HG03103 (cell line): ENCODE data around the gene TMEM51.

Experiments used
- ATAC-seq: cut with Tn5 transposase; IDR thresholded peaks from one replicate; pipeline ENCODE4 v1.9.1; 2021; ENCODE audit warnings: low read depth; ENCODE audit not compliant: unreplicated experiment

TMEM51 gene

DNA sequence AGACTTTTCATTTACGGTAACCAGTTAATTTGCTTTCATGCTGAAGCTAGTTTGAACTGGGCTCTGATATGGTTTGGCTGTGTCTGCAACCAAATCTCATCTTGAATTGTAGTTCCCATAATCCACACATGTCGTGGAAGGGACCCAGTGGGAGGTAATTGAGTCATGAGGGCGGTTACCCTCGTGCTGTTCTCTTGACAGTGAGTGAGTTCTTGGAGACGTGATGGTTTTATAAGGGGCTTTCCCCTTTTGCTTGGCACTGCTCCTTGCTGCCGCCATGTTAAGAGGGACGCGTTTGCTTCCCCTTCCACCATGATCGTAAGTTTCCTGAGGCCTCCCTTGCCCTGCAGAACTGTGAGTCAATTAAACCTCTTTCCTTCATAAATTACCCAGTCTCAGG, 83.2 kb downstream of the TMEM51 start:
- no peak for ATAC-seq

DNA sequence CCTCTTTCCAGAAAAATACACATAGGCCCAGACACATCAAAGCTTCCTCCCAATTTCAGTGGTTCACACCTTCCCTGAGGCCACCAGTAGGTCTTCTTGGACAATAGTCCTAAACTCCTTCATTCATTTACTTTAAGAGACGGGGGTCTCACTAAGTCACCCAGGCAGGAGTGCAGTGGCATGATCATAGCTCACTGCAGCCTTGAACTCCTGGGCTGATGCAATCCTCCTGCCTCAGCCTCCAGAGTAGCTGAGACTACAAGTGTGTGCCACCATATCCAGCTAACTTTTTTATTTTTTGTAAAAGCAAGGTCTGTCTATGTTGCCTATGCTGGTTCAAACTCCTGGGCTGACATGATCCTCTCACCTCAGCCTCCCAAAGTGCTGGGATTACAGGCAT, 85.2 kb downstream of the TMEM51 start:
- ATAC-seq = no peak

DNA sequence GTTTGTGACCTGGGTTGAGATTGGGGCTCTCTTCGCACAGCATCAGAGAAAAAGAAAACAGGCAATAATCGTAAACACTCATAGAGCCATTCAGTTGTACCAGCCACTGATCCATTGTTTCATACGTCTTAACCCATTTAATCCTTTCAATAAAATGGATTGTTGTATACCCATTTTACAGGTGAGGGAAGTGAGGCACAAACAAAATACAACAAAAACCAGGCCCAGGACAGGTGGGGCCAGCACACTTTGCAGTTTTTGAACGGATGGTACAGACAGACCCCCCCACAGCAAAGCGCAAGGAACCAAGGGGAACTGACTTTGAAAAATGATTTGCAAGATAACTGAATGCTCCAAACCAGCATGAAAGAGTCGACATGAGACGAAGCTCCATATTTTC, 89.2 kb downstream of the TMEM51 start:
- no peak for ATAC-seq

DNA sequence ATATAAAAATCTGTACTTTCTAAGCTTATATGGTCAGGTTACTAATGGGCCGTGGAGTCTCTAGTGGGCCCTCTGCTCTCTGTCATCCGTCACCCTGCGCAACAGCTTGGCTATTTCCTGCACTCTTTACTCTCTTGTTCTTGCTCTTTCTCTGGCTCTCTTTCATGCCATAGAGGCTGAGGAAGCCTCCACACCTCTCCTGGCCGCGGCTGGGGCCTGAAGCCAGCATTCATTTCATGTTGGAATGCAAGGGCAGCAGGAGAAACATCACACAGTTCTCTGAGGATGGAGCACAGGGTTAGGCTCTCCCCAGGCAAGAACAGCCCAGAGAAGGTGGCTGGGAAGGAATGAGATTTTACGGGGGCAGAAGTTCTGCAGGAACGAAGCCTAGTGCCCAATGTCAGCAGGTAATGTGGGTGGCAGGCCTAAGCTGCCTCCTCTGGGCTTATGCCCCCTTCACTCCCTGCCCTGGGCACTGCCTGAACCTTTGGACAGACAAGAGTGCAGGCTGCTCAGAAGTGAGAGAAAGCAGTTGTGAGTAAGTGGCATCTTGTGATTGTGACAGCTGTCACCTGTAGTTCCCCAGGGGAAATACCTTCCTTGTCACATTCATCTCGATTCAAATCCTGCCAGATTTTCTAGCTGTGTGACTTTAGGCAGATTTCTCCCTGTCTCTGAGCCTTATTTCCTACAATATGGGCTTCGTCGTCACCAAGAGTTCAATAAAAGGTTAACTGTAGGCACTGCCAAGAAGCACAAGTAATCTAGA, 89.9 kb downstream of the TMEM51 start:
- ATAC-seq = no peak

DNA sequence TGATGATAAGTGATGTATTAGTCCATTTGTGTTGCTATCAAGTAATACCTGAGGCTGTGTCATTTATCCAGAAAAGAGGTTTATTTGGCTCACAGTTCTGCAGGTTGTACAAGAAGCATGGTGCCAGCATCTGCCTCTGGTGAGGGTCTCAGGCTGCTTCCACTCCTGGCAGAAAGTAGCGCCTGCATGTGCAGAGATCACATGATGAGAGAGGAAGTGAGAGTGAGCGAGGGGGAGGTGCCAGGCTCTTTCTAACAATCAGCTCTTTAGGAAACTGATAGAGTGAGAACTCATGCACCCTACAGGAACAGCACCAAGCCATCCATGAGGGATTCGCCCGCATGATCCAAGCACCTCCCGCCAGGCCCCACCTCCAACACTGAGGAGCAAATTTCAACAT, 91.3 kb downstream of the TMEM51 start:
- no peak for ATAC-seq

DNA sequence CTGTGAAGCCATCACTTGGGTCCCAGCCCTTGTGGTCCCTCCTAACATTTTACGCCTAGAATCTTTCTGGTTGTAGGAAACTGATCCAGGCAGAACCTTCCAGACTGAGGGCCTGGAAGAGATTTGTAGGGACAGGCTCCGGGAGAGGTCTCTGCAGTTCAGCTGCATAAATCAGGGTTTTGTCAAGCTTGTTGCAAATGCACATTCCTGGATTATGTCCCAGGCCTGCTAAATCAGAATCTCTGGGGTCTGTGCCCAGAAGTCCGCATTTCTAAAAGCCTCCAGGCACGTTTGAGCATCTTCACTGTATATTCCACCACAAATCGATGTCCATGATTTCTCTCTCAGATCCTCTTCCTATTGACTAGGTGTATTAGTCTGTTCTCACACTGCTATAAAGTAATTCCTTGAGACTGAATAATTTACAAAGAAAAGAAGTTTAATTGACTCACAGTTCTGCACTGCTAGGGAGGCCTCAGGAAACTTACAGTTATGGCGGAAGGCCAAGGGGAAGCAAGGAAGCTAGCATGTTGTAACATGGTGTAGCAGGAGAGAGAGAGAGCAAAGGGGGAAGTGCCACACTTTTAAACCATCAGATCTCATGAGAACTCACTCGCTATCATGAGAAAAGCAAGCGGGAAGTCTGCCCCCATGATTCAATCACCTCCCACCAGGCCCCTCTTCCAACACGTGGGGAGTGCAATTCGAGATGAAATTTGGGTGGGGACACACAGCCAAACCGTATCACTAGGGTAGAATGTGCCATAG, 92.2 kb downstream of the TMEM51 start:
- no peak for ATAC-seq

DNA sequence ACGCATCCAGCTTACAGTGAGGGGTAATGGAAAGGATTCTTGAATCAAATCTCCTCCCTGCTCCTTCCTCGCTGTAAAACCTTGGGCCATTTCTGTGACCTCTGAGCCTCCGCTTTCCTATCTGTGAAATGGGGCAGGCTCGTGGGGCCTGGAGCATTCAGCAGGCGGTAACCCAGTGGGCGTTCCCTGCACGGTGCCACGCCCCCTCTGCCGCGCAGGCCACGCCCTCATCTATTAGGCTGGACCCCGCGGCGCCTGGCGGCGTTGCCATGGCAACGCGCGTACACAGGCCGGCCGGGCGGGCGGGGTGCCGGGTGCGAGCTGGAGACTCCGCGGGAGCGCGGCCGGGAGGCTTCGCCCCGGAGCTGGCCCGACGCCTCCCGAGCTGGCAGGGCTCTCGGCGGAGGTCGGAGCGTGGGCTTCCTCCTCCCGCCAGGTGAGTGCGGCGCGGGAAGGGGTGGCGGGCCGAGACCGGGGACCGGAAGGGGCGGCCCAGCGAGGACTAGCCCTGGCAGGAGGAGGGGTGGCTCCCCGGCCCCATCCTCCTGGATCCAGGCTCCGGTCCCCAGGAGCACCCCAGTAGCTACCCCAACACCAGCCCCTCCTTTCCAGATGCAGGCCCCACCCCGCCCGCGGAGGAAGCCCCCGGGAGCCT, 93.5 kb downstream of the TMEM51 start, which contains the start of gene FHAD1:
Gene FHAD1 (plus strand): TSS at position 264 of the 655 bp plus-strand sequence. CDS start 4,562 bp downstream, outside the sequence.
- no peak for ATAC-seq

DNA sequence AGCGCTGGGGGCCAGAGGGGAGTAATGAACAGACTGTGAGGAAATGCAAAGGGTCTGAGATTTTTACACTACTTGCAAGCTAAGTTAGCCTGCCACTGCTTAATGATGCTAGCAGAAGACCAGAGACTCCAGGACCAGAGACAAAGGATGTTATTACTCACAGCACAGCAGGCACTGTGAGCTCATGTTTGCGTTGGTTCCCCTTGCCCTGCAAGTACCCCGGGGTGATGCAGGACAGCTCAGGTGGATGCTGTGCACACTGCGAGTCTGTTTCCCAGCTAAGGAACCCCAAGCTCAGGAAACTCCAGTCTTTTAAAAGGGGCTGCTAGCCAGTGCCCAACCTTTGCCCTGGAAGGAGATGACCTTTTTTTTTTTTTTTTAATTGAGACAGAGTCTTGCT, 94.7 kb downstream of the TMEM51 start:
- no peak for ATAC-seq

DNA sequence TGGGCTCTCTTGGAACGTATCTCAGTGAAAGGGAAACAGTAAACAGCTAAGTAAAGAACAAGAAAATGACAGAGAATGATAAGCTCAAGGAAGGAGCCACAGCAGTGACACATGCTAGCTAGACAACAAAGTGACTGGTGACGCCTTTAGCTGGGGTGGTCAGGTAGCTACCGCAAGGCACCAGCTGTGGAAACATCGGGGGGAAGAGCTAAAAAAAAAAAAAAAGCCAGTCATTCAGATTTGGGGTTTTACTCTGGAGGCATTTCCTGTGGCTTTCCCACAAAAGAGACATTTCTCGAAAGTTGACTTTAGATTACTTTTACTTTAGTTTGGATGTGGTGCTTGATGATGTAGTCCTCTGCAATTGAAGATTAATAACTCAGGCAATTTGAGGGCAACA, 95.5 kb downstream of the TMEM51 start:
- no peak for ATAC-seq

DNA sequence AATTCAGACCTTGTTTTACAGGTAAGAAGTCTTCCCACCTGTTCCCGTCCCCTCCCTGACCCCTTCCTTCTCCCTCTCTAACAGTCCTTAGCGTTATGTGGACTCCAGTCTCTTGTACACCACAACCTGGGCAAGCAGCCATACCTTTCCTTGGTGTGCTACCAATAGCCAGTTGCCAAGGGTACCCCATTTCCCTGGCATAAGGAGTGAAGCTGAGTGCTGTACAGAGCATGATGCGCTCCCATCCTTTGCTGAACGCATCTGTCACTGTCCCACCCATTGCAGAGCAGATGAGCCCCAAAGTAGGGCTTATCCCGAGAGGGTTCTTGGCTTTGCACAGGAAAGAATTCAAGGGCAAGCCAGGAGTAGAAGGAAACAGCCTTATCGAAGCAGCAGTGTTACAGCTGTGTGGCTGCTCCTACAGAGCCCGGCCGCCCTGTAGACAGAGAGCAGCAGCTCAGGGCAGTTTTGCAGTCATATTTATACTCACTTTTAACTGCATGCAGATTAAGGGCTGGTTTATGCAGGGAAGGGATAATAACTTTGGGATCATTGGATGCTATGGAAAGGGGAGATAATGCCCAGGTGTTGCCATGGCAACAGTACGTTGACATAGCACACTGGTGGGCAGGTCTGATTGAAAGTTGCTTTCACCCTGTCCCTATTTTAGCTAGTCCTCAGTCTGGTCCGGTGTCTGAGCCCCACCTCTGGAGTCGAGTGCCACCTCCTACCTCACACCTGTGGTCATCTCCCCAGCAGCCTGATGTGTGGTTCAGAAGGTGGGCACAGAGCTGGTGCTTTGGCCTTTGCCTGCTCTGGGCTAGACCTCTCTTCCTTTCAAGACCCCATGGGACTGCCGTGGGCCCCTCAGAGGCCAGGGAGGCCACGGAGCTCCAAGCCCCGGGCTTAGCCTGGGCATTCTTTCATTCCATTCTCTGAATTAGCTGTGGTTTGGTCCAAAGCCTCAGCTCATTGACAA, 98.6 kb downstream of the TMEM51 start:
- no peak for ATAC-seq

DNA sequence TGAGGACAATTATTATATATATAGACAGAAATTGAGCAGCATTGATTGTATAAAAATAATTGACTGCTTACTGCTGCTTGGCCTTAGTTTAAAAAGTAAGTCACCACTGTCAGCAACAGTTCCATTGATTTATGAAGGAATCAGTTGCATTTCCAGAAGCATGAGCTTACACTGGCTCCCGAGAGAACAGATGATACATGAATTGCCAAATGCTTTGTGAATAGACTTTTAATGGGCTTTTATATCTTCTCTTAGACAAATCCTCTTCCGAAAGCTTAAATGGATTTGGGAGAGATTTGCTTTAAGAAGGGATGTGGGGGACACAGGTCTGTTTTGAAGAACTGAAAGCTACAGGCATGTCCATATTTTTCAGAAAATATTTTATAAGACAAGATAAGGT, 101.0 kb downstream of the TMEM51 start:
- no peak for ATAC-seq

DNA sequence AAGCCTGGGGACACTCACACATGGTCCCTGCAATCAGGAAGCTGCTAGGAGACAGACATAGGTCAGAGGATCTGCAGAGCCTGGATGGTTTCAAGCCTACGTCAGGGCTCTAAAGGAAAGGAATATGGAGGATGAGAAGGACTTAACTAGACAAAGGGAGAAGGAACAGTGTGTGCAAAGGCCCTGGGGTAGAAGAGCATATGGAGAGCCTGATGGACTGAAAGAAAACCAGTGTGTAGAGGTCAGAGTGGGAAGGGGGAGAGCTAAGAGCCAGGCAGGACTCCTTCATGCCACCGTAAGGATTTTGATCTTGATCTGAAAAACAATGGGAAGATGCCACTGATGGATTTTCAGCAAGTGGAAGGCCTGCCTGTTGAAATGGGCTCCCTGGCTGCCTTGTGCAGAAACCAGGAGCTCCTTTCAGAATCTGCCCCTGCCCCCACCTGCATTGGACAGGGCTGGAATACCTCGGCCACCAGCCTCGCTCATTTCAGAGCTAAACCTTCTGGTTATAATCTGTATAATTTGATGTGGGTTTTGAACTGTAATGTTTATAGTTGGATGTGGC, 102.1 kb downstream of the TMEM51 start:
- ATAC-seq = no peak

DNA sequence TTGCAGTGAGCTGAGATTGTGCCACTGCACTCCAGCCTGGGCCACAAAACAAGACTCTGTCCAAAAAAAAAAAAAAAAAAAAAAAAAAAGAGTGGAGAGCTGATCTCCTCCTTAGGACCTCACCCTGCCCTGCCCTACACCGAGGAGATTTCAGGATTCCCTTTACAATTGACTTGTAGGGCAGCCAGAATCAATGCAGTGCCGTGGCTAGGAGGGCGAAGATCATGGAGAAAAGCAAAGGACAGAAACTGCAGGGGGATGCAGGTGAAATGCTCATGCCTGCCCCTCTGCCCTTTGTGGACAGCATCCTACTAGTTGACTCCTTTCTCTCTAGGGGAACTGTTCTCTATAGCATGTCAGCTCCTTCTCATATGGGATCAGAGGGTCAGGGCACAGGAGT, 103.0 kb downstream of the TMEM51 start:
- ATAC-seq = no peak

DNA sequence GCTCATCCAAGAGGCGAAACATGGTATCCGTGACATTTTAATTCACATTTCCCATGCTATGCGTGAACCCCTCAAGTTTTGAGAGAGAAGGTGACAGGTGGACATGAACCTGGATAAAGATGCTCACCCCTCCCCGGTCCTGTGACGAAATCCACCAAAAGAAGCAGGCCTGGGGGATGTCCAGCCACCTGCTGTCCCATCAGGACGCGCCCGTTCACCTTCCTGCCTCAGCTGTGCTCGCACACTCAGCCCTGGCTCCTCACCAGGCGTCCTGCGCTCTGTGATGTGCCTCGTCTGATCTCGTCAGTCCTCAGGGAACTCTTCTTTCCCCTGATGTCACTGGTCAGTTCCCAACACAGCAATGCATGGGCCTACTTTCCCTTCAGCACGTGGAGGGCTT, 103.8 kb downstream of the TMEM51 start:
- ATAC-seq = no peak

DNA sequence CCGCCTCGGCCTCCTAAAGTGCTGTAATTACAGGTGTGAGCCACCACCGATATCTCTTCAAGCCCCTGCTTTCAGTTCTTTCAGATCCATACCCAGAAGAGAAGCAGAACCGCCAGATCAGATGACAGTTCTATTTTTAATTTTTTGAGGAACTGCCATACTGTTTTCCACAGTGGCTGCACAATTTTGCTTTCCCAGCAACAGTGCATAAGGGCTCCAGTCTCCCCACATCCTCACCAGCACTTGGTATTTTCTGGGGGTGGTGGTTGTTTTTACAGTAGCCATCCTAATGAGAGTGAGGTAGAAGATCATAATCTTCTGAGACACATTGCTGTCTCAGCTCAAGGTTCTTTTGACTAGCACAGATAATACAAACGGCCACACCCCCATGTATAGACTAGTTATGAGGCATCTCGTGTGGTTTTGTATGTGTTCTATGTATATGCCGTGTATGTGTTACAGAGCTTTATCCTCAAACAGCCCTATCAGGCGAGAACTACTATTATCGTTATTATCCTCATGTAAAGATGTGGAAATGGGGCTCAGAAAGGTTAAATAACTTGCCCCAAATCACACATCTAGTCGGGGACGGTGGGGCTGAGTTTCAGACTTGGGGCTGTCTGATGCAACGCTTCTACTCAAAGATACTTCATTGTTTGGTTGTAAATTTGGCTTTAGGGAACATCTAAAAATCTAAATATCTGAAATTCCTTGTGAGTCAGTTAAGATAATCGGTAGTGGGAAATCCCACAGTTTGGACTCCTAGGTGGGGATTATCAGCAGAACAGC, 105.5 kb downstream of the TMEM51 start:
- ATAC-seq = no peak

DNA sequence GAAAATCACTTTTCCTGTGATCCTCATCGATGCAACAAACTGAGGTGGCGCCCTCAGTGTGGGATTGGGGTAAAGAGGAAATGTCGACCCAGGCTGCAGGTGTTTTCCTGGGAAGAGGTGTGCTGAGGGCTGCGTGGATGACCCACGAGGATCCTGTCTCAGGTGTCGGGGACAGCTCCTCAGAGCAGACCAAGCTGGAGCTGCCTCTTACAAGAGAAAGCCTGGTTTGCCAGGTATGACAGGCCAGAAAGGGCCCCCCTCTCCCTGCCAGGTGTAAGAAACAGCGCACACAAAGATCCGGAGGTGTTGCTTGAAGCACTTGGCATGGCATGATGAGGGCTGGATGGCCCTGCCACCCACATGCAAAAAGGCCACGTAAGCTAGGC, 106.1 kb downstream of the TMEM51 start:
- ATAC-seq = no peak

DNA sequence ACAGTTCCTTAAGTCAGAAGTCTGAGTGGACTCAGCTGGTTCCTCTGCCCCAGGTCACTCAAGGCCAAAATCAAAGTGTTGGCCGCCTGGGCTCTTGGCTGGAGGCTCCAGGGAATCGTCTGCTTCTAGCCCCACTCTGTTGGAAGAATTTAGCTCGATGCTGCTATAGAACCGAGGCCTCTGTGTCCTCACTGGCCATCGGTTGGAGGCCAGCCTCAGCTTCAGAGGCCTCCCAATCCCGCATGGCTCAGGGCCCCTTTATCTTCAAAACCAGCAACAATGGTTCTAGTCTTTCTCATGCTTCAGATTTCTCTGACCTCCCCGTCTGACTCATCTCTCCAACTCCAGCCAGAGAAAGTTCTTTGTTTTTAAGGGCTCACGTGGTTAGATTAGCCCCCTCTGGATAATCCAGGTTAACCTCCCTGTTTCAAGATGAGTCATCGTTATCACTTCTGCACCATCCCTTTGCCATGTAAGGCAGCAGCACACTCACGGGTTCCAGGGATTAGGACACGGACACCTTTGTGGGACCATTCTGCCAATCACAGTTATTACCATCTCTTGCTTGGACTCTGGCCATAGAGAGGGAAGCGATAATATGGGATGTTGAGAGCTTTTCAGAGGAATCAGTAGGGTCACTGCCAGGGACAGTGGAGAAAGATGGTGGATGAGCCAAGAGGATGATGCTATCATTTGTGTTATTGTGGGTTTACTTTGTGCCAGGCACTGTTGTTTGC, 107.0 kb downstream of the TMEM51 start:
- no peak for ATAC-seq

DNA sequence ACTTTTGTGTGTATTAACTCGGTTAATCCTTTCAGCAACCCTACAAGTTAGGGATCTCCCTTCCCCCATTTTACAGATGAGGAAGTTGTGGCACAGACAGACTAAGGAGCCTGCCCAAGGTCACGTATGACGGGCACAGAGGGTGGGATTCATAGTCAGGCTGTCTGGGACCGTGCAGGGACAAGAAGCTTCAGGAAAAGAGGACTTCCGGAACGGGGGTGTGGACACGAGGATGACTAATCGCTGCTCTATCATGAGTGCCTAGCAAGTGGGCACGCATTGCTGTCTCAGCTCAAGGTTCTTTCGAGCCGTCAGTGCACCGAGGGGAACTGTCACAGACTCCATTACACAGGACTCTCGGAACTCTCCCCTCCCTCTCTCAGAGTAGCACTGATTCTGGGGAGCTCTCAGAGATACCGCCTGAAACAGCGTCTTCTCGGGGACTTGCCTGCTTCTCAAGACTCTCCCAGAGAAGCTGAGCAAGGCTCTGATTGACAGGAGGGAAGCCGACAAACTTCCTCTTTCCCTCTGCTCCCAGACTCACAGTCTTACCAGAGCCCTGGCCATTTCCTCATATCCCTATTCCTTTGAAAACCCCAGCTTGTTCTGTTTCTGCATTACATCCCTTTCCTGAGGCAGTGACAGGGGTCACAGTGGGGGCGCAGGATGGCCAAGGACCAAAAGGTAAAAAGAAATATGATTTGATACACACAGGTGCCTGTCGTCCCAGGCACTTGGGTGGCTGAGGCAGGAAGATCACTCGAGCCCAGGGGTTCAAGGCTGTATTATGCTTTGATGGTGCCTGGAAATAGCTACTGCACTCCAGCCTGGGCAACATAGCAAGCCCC, 107.8 kb downstream of the TMEM51 start:
- no peak for ATAC-seq
